ENCODE results near the gene CPT1B. TPM values are rescaled to one million over a fixed set of nuclear protein-coding genes. Genes with fewer than 3 reads are reported as not detected.

The CPT1B gene
- total and polyA plus RNA-seq, 10 of the 15 experiments (the other 5 are each of a cell fraction or from before 2014, with no cell fraction given), result 3.5 to 54.0 (median 21.7) TPM

- Histone ChIP-seq H3K4me1 (ENCODE audit: control insufficient read depth, insufficient read depth, low read length) (peaks cover 7% of the 10 kb centered on the region), H3K9me3 (replicated peaks; ENCODE audit: control insufficient read depth, insufficient read depth, low read length) (no peaks in the 10 kb centered on the region), H2AFZ (ENCODE audit: control insufficient read depth, low read depth, low read length) (no peak overlapping the region), H3K27me3 (replicated peaks in 1 of 2; ENCODE audit: control insufficient read depth in 2 of 2, insufficient read depth in 2 of 2, low read length in 1 of 2) (no peaks in the 10 kb centered on the region), H3K4me2 (ENCODE audit: control insufficient read depth, insufficient read depth) (no peak overlapping the region), H3K36me3 (ENCODE audit: control insufficient read depth in 2 of 2, insufficient read depth in 2 of 2, low read length in 1 of 2) (peaks cover 14 to 17% of the 10 kb centered on the region in 2 experiments; a peak in 3 of 4 replicates), H3K79me2 (ENCODE audit: control insufficient read depth, insufficient read depth, low read length) (no peaks in the 10 kb centered on the region), H3K4me3 (no peak overlapping the region), H4K20me1 (ENCODE audit: control insufficient read depth, insufficient read depth) (no peaks in the 10 kb centered on the region), H3K9ac (ENCODE audit: control insufficient read depth, insufficient read depth, low read length) (no peak overlapping the region), H3K27ac (ENCODE audit: control insufficient read depth, insufficient read depth) (no peak overlapping the region)
- SMC1A ChIA-PET (ENCODE audit: uncharacterized antibody, unreplicated experiment), result no interaction called here
- 93% methylated on average over 7 of the region's 7 CpGs for WGBS (ENCODE audit: insufficient coverage, insufficient replicate concordance, low lambda C conversion rate, missing lambda C conversion rate)
- intact Hi-C loops (cut with micrococcal nuclease; ENCODE audit: unreplicated experiment) (no loop called here), in situ Hi-C loops (cut with MboI) (no loop called here)
- POLR2A ChIA-PET, result no interaction called here
- TF ChIP-seq PKNOX1 (IDR thresholded peaks at IDR 0.05) (no peak), NFIC (IDR thresholded peaks at IDR 0.05; ENCODE audit: low read depth, low read length) (no peak), SUZ12 (IDR thresholded peaks at IDR 0.05; ENCODE audit: unreplicated experiment) (no peak), TCF7 (IDR thresholded peaks at IDR 0.05; ENCODE audit: borderline replicate concordance) (no peak)
- peak; percentile 13 for FAIRE-seq
- BruUV-seq (replicated peaks), result no TSS peak
- no peak for ATAC-seq
- DNase-seq (ENCODE audit: low read depth, low spot score), result no peak
- CTCF ChIA-PET, result no interaction called here
- RAD21 ChIA-PET (ENCODE audit: unreplicated experiment), result no interaction called here
Observed at GRCh38 chr22:50568626-50569025, 9.6 kb downstream of the CPT1B start.

GRCh38 chr22:50567721-50568252 lies 10.4 kb downstream of the CPT1B start:
- H3K9me3 ChIP-seq (replicated peaks; ENCODE audit: control insufficient read depth, insufficient read depth, low read length), result no peaks in the 10 kb centered on the region
- ChIA-PET SMC1A (ENCODE audit: uncharacterized antibody, unreplicated experiment) (no interaction called here), RAD21 (ENCODE audit: unreplicated experiment) (no interaction called here), POLR2A (interaction anchor here (0.5 kb wide), 1 partner anchor 28 kb away, joined by 4 read pairs; no protein-coding TSS in a partner anchor), CTCF (no interaction called here)
- no peak overlapping the region for H3K9ac ChIP-seq (ENCODE audit: control insufficient read depth, insufficient read depth, low read length)
- in situ Hi-C loops (cut with MboI) (no loop called here), intact Hi-C loops (cut with micrococcal nuclease; ENCODE audit: unreplicated experiment) (no loop called here)
- no peak overlapping the region for H3K4me3 ChIP-seq
- H3K36me3 ChIP-seq (ENCODE audit: control insufficient read depth in 2 of 2, insufficient read depth in 2 of 2, low read length in 1 of 2), result peaks cover 14 to 17% of the 10 kb centered on the region in 2 experiments; a peak in 3 of 4 replicates
- 87% methylated on average over 7 of the region's 7 CpGs for WGBS (ENCODE audit: insufficient coverage, insufficient replicate concordance, low lambda C conversion rate, missing lambda C conversion rate)
- DNase-seq (ENCODE audit: low read depth, low spot score) (no peak), FAIRE-seq (no peak), ATAC-seq (no peak)
- H3K4me2 ChIP-seq (ENCODE audit: control insufficient read depth, insufficient read depth), result no peak overlapping the region
- H2AFZ ChIP-seq (ENCODE audit: control insufficient read depth, low read depth, low read length), result no peak overlapping the region
- H3K27ac ChIP-seq (ENCODE audit: control insufficient read depth, insufficient read depth), result no peak overlapping the region
- H4K20me1 ChIP-seq (ENCODE audit: control insufficient read depth, insufficient read depth), result no peaks in the 10 kb centered on the region
- H3K79me2 ChIP-seq (ENCODE audit: control insufficient read depth, insufficient read depth, low read length), result no peaks in the 10 kb centered on the region
- H3K4me1 ChIP-seq (ENCODE audit: control insufficient read depth, insufficient read depth, low read length), result peaks cover 7% of the 10 kb centered on the region
- H3K27me3 ChIP-seq (replicated peaks in 1 of 2; ENCODE audit: control insufficient read depth in 2 of 2, insufficient read depth in 2 of 2, low read length in 1 of 2), result no peaks in the 10 kb centered on the region
- TF ChIP-seq FOXK2 (IDR thresholded peaks at IDR 0.05) (no peak), REST (IDR thresholded peaks at IDR 0.05; ENCODE audit: low read depth, low read length) (no peak), ZBTB33 (IDR thresholded peaks at IDR 0.05) (no peak), SREBF2 (IDR thresholded peaks at IDR 0.05; ENCODE audit: low read length) (no peak), POLR2AphosphoS5 (IDR thresholded peaks at IDR 0.05; ENCODE audit: low read length) (no peak), POLR2A (IDR thresholded peaks at IDR 0.05; ENCODE audit: low read depth, low read length) (no peak), NFIC (IDR thresholded peaks at IDR 0.05; ENCODE audit: low read depth, low read length) (no peak)
- BruUV-seq (replicated peaks), result no TSS peak
